B cell (primary cell): ENCODE data around the gene B3GAT3. TPM values are rescaled to one million over a fixed set of nuclear protein-coding genes. Genes with fewer than 3 reads are reported as not detected.
A peak's percentile ranks its signal among the peaks of the same experiment; 100 is the strongest.

Experiments
- ATAC-seq: fragments of 200-7000 bp; cut with Tn5 transposase; one replicate; pipeline ENCODE4 v1.10.0; 2021; ENCODE audit warnings: low read depth, mild to moderate bottlenecking, moderate number of reproducible peaks, moderate library complexity
- CTCF ChIA-PET: fragments of 350-600 bp; sonication (Branson Sonifier 250); formaldehyde crosslinking; loops from one replicate; lab custom pipeline; 2021; ENCODE audit warnings: antibody characterized with exemption, inconsistent platforms; lab: Charles Lee
- POLR2A ChIA-PET: fragments of 350-600 bp; sonication (Branson Sonifier 250); formaldehyde crosslinking; loops from one replicate; lab custom pipeline; 2021; ENCODE audit warnings: antibody characterized with exemption; lab: Charles Lee
- DNase-seq: peaks from one replicate; pipeline ENCODE4 v3.0.0; 2013
- H2AFZ ChIP-seq: 2 replicates; pipeline ENCODE4 v1.6.1; 2012; ENCODE audit warnings: mild to moderate bottlenecking, low read depth, low read length; ENCODE audit not compliant: insufficient read depth, poor library complexity, severe bottlenecking
- H3K27ac ChIP-seq, 2 donors: 1 replicate in 1 of 2; 2 replicates in 1 of 2; pipeline ENCODE4 v1.5.1; 2012 to 2013; ENCODE audit warnings: low read length in 2 of 2, mild to moderate bottlenecking in 2 of 2, moderate library complexity in 1 of 2
- H3K27me3 ChIP-seq, 4 experiments: fragments of 200-600 bp in 1 of 4; sonication (generic) in 1 of 4; replicated peaks in 1 of 4; 1 replicate in 2 of 4; 2 replicates in 2 of 4; pipeline versions ENCODE4 v1.6.1 to v1.7.0; 2013 to 2016; ENCODE audit warnings: low read length in 3 of 4, mild to moderate bottlenecking in 2 of 4, mixed read lengths in 1 of 4, moderate library complexity in 1 of 4; ENCODE audit not compliant: insufficient read depth in 4 of 4, control insufficient read depth in 3 of 4; ENCODE audit errors: control extremely low read depth in 1 of 4
- H3K36me3 ChIP-seq, 2 experiments: replicated peaks in 1 of 2; 1 replicate in 1 of 2; 2 replicates in 1 of 2; pipeline versions ENCODE4 v1.6.1 to v1.7.1; 2013; ENCODE audit warnings: low read length in 1 of 2; ENCODE audit not compliant: insufficient read depth in 2 of 2, control insufficient read depth in 1 of 2; ENCODE audit errors: control extremely low read depth in 1 of 2, extremely low read depth in 1 of 2
- H3K4me1 ChIP-seq, 2 donors: fragments of 200-600 bp in 1 of 2; sonication (generic) in 1 of 2; 1 replicate in 1 of 2; 2 replicates in 1 of 2; pipeline versions ENCODE4 v1.5.1 to v1.6.1; 2013 to 2017; ENCODE audit warnings: low read length in 2 of 2; ENCODE audit not compliant: control insufficient read depth in 2 of 2, insufficient read depth in 2 of 2
- H3K4me2 ChIP-seq: replicated peaks from 2 replicates; pipeline ENCODE3; 2012; ENCODE audit warnings: mild to moderate bottlenecking, low read depth, low read length; ENCODE audit not compliant: poor library complexity, severe bottlenecking
- H3K4me3 ChIP-seq, 5 experiments: fragments of 200-600 bp in 1 of 5; sonication (generic) in 1 of 5; 1 replicate in 3 of 5; 2 replicates in 2 of 5; pipeline versions ENCODE4 v1.5.1 to v1.7.0; 2011 to 2016; ENCODE audit warnings: low read length in 4 of 5, mild to moderate bottlenecking in 4 of 5, low read depth in 2 of 5, control low read depth in 1 of 5, moderate library complexity in 1 of 5; ENCODE audit not compliant: insufficient read depth in 1 of 5; ENCODE audit errors: control extremely low read depth in 1 of 5, extremely low read depth in 1 of 5
- H3K79me2 ChIP-seq: fragments of 200-600 bp; sonication (generic); one replicate; pipeline ENCODE4 v1.6.0; 2016; ENCODE audit warnings: low read length; ENCODE audit not compliant: control insufficient read depth, insufficient read depth
- H3K9ac ChIP-seq: fragments of 200-600 bp; sonication (generic); 2 replicates; pipeline ENCODE4 v1.6.1; 2017; ENCODE audit warnings: mild to moderate bottlenecking, low read length, moderate library complexity
- H3K9me3 ChIP-seq, 3 donors: one replicate each; pipeline versions ENCODE4 v1.6.1 to v1.7.1; 2013; ENCODE audit warnings: low read length in 2 of 3; ENCODE audit not compliant: control insufficient read depth in 2 of 3, insufficient read depth in 1 of 3; ENCODE audit errors: control extremely low read depth in 1 of 3
- H4K20me1 ChIP-seq: 2 replicates; pipeline ENCODE4 v1.6.0; 2012; ENCODE audit warnings: mild to moderate bottlenecking, low read length; ENCODE audit not compliant: insufficient read depth, control insufficient read depth, poor library complexity, severe bottlenecking
- H3K27ac Mint-ChIP-seq: one replicate; pipeline ENCODE4 v1.8.0; 2021; ENCODE audit warnings: mixed read lengths
- H3K27me3 Mint-ChIP-seq: one replicate; pipeline ENCODE4 v1.8.0; 2021; ENCODE audit warnings: mixed read lengths
- H3K4me1 Mint-ChIP-seq: one replicate; pipeline ENCODE4 v1.8.0; 2021; ENCODE audit warnings: mixed read lengths
- H3K4me3 Mint-ChIP-seq: one replicate; pipeline ENCODE4 v1.8.0; 2021; ENCODE audit warnings: mixed read lengths
- H3K9me3 Mint-ChIP-seq: one replicate; pipeline ENCODE4 v1.8.0; 2022; ENCODE audit warnings: mixed read lengths; ENCODE audit not compliant: insufficient read depth
- CTCF ChIP-seq: fragments of 200-600 bp; IDR thresholded peaks from one replicate; pipeline ENCODE4 v1.8.0; 2022; ENCODE audit warnings: antibody characterized with exemption, mild to moderate bottlenecking
- EZH2 ChIP-seq: IDR thresholded peaks from 2 replicates; pipeline ENCODE4 v1.6.1; 2012; ENCODE audit warnings: borderline replicate concordance, low read depth, mild to moderate bottlenecking, moderate library complexity, low read length; ENCODE audit not compliant: insufficient read depth, poor library complexity, severe bottlenecking
- WGBS: methylation state at CpG from one replicate; pipeline ENCODE4 v1.1.5; 2013; ENCODE audit warnings: missing lambda C conversion rate; ENCODE audit not compliant: insufficient coverage; 5-methylcytosine and 5-hydroxymethylcytosine counted together
- intact Hi-C: fragments of 100-400 bp; cut with micrococcal nuclease; formaldehyde crosslinking; loops from one replicate; pipeline ENCODE4 v1.10.0; 2022
- polyA plus RNA-seq: library from polyadenylated mRNA; depleted of rRNA; stranded (reverse); fragments of >200 nt; gene quantifications from 2 replicates; pipeline ENCODE4 v1.2.3, GENCODE V29; 2012
- total RNA-seq, 2 donors: library from RNA; stranded (reverse); fragments of 120-200 nt in 1 of 2; gene quantifications; 1 replicate in 1 of 2; 2 replicates in 1 of 2; pipeline versions ENCODE4 v1.2.3 to v1.2.4, GENCODE V29; 2013 to 2022

Gene B3GAT3
- total and polyA plus RNA-seq, 2 donors (not counting 1 experiment from before 2014, with no cell fraction given): 66.6 to 89.3 TPM

DNA sequence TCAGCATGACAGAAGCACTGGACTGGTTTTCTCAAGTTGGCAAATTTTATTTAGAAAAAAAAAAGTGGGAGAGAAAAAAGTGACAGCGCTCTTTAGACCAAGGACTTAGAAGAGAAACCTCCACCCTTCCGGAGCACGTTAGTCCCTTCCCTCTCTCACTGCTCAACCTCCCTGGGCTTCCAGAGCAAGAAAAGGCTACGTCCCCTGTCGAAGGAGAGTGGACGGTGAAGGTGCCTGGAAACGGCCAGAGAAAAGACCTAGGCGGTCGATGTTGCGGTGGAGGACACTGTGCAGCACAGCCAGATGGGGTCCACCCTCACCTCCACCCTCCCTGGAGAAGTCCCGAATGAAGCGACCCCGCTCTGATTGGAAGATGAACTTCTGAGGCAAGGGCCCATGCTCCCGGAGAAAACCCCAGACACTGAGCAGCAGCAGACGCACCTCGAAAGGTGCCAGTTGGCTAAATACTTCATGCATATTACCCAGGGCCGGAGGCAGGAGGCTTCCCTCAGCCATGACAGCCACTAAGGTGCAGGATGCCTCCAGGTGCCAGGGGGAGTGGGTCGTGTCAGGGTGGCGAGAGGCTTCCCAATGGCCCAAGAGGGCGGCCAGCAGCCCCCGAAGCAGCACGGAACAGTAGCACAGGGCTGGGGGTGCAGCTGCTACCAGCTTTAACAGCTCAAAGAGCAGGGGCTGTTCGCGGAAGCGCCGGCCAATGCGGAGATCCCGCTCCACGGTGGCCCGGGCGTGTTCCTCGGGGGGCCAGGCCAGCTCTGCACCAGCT, 25.2 kb upstream of the B3GAT3 start:
- H3K4me1 Mint-ChIP-seq: peaks cover 26% of the 10 kb centered on the region
- H3K9me3 Mint-ChIP-seq: no peaks in the 10 kb centered on the region
- ChIA-PET POLR2A (interaction anchor here (0.5 to 4.7 kb wide), 11 partner anchors 17 to 204 kb away, joined by 3 to 32 read pairs (median 4); partner anchors contain the start of genes C11orf98, CSKMT, LBHD1 and TMEM223), CTCF (interaction anchor here (0.9 to 1.6 kb wide), 5 partner anchors 27 to 139 kb away, joined by 3 to 4 read pairs (median 3); partner anchors contain the start of gene TUT1)
- H3K4me3 Mint-ChIP-seq: peak overlapping the region; percentile 97
- Histone ChIP-seq H3K4me3 (peak overlapping the region in 4 of 5 experiments; percentile 30 to 90 (median 56)), H3K9me3 (no peaks in the 10 kb centered on the region), H3K4me2 (peak overlapping the region; percentile 84), H3K79me2 (peaks cover 73% of the 10 kb centered on the region), H3K27me3 (no peaks in the 10 kb centered on the region), H3K9ac (no peak overlapping the region), H3K4me1 (peaks cover 18 to 26% of the 10 kb centered on the region in 2 donors), H3K27ac (no peak overlapping the region), H3K36me3 (peaks cover 0 to 40% of the 10 kb centered on the region in 2 experiments), H4K20me1 (peaks cover 9% of the 10 kb centered on the region), H2AFZ (no peak overlapping the region)
- no peaks in the 10 kb centered on the region for H3K27me3 Mint-ChIP-seq
- 80% methylated on average over 31 of the region's 32 CpGs for WGBS
- no peak for ATAC-seq
- TF ChIP-seq CTCF (no peak), EZH2 (no peak)
- peak overlapping the region; percentile 95 for H3K27ac Mint-ChIP-seq
- no peak for DNase-seq
- intact Hi-C loops: loop anchor here (1.0 to 2.0 kb wide), 9 partner anchors 18 to 185 kb away; partner anchors contain the start of genes C11orf98, CSKMT, EML3 and MTA2
